IPS-15b (cell line): ENCODE measurements around the gene DOCK2.

Source experiments
- H3K27me3 ChIP-seq: one replicate; pipeline ENCODE4 v1.6.1; 2013; ENCODE audit warnings: low read length; ENCODE audit not compliant: control insufficient read depth, insufficient read depth
- H3K36me3 ChIP-seq: one replicate; pipeline ENCODE4 v1.6.1; 2013; ENCODE audit warnings: low read length; ENCODE audit not compliant: control insufficient read depth, insufficient read depth
- H3K4me1 ChIP-seq: one replicate; pipeline ENCODE4 v1.6.1; 2013; ENCODE audit warnings: mild to moderate bottlenecking, low read length; ENCODE audit not compliant: control insufficient read depth, insufficient read depth
- H3K4me3 ChIP-seq: one replicate; pipeline ENCODE4 v1.5.1; 2013; ENCODE audit warnings: low read depth, low read length
- H3K9ac ChIP-seq: one replicate; pipeline ENCODE4 v1.6.1; 2013; ENCODE audit warnings: low read depth, mild to moderate bottlenecking, low read length
- H3K9me3 ChIP-seq: one replicate; pipeline ENCODE4 v1.6.1; 2013; ENCODE audit warnings: mild to moderate bottlenecking, low read length; ENCODE audit not compliant: control insufficient read depth, insufficient read depth

DOCK2 gene

DNA sequence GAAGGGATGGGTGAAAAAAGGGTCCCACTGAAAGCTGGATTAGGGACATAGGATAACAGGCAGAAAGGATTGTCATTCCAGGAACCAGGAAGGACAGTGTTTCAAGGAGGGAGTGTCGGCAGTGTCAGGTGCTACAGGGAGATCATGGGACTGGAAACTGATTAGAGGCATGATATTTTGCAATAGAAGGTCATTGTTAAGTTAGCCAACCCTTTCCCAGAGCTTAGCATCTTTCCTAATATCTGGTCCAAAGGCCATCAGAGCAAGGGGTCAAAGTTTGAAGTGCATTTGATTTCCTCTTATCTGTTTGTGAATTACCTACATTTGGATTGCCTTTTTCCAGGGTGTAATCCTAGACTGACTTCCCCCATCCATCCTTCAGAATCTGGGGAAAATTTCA is 91.3 kb downstream of the DOCK2 start:
- Histone ChIP-seq H3K9ac (no peak overlapping the region), H3K4me3 (no peak overlapping the region), H3K36me3 (no peaks in the 10 kb centered on the region), H3K27me3 (no peaks in the 10 kb centered on the region), H3K4me1 (peaks cover 2% of the 10 kb centered on the region), H3K9me3 (no peaks in the 10 kb centered on the region)

DNA sequence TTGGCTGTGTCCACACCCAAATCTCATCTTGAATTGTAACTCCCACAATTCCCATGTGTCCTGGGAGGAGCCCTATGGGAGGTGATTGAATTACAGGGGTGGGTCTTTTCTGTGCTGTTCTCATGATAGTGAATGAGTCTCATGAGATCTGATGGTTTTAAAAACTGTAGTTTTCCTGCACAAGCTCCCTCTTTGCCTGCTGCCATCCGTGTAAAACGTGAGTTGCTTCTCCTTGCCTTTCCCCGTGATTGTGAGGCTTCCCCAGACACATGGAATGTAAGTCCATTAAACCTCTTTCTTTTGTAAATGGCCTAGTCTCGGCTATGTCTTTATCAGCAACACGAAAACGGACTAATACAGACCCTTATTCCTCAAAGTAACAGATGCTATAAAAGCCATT is 94.1 kb downstream of the DOCK2 start:
- H3K4me1 ChIP-seq, result no peaks in the 10 kb centered on the region
- H3K9ac ChIP-seq, result no peak overlapping the region
- no peaks in the 10 kb centered on the region for H3K27me3 ChIP-seq
- no peak overlapping the region for H3K4me3 ChIP-seq
- no peaks in the 10 kb centered on the region for H3K9me3 ChIP-seq
- no peaks in the 10 kb centered on the region for H3K36me3 ChIP-seq

- Histone ChIP-seq H3K4me1 (no peaks in the 10 kb centered on the region), H3K4me3 (no peak overlapping the region), H3K9ac (no peak overlapping the region), H3K9me3 (no peaks in the 10 kb centered on the region), H3K36me3 (no peaks in the 10 kb centered on the region), H3K27me3 (no peaks in the 10 kb centered on the region)
Measured at GRCh38 chr5:169732841-169733240, 95.8 kb downstream of the DOCK2 start.

DNA sequence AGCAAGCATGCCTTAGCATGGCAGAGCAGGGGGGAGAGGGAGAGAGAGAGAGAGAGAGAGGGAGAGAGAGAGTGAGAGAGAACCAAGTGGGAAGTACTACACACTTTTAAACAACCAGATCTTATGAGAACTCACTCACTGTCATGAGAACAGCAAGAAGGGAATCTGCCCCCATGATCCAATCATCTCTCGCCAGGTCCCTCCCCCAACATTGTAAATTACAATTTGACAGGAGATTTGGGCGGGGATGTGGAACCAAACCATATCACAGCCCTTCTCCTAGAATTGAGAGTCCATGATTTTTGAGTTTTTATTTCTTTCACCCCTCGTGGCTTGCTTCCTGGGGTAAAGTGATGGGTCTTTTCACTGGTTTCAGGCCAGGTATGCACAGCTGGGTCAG is 98.8 kb downstream of the DOCK2 start:
- H3K9me3 ChIP-seq, result no peaks in the 10 kb centered on the region
- no peaks in the 10 kb centered on the region for H3K36me3 ChIP-seq
- no peaks in the 10 kb centered on the region for H3K27me3 ChIP-seq
- no peak overlapping the region for H3K4me3 ChIP-seq
- H3K9ac ChIP-seq, result no peak overlapping the region
- no peaks in the 10 kb centered on the region for H3K4me1 ChIP-seq

GRCh38 chr5:169736653-169737052 is 99.6 kb downstream of the DOCK2 start:
- H3K36me3 ChIP-seq, result no peaks in the 10 kb centered on the region
- no peak overlapping the region for H3K9ac ChIP-seq
- no peak overlapping the region for H3K4me3 ChIP-seq

GRCh38 chr5:169740435-169740834 is 103.4 kb downstream of the DOCK2 start:
- H3K4me3 ChIP-seq, result no peak overlapping the region
- H3K9me3 ChIP-seq, result no peaks in the 10 kb centered on the region
- no peaks in the 10 kb centered on the region for H3K36me3 ChIP-seq
- H3K9ac ChIP-seq, result no peak overlapping the region
- no peaks in the 10 kb centered on the region for H3K4me1 ChIP-seq
- no peaks in the 10 kb centered on the region for H3K27me3 ChIP-seq

More at GRCh38 chr5:169736653-169737052, 99.6 kb downstream of the DOCK2 start:
- Histone ChIP-seq H3K9me3 (no peaks in the 10 kb centered on the region), H3K27me3 (no peaks in the 10 kb centered on the region), H3K4me1 (no peaks in the 10 kb centered on the region)

DNA sequence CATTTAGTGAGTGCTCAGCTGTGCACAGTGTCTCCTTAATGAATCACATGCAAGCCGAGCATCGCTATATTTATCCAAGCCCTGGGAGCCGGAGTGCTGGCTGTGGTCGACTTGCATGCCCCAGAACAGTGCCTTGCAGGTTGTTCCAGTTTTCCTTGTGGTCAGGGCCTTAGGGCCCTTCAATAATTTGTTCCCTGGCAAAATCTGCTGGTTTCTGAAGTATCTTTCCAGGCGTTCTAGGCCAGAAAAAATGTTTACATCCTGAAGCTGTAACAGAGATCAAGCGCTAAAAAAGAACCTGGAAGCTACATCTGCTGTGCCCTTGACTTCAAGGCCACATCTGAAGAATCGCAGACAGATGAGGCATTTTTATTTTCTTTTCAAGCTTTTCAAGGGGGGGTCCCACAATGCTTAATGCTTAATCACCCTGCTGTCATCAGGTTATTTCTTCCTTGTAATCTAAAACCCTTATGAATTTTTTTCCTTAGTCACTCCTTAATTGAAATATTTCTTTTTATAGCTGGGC is 105.8 kb downstream of the DOCK2 start:
- no peaks in the 10 kb centered on the region for H3K4me1 ChIP-seq
- H3K36me3 ChIP-seq, result no peaks in the 10 kb centered on the region

DNA sequence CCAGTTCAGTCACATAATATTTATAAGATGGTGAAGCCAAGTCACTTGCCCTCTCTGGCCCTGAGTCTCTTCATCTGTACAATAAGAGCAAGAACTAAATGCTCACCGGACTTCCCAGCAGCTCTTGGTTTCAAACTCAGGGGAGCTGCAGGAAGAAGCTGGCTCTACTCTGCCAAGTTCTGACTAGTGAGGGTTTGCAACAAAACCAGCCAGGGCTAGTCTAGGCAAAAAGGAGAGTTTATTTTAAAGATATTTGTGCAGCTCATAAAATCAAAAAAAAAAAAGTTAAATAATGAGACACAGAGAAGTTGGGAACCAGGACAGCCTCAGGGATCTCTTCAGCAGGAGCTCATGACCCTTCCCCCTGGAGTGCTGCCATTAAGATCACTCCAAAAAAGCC is 107.3 kb downstream of the DOCK2 start:
- no peak overlapping the region for H3K9ac ChIP-seq
- no peaks in the 10 kb centered on the region for H3K36me3 ChIP-seq
- H3K4me1 ChIP-seq, result no peaks in the 10 kb centered on the region
- H3K9me3 ChIP-seq, result no peaks in the 10 kb centered on the region
- H3K4me3 ChIP-seq, result no peak overlapping the region
- no peaks in the 10 kb centered on the region for H3K27me3 ChIP-seq

More for the DNA sequence above, 105.8 kb downstream of the DOCK2 start:
- Histone ChIP-seq H3K9ac (no peak overlapping the region), H3K27me3 (no peaks in the 10 kb centered on the region), H3K9me3 (no peaks in the 10 kb centered on the region), H3K4me3 (no peak overlapping the region)

DNA sequence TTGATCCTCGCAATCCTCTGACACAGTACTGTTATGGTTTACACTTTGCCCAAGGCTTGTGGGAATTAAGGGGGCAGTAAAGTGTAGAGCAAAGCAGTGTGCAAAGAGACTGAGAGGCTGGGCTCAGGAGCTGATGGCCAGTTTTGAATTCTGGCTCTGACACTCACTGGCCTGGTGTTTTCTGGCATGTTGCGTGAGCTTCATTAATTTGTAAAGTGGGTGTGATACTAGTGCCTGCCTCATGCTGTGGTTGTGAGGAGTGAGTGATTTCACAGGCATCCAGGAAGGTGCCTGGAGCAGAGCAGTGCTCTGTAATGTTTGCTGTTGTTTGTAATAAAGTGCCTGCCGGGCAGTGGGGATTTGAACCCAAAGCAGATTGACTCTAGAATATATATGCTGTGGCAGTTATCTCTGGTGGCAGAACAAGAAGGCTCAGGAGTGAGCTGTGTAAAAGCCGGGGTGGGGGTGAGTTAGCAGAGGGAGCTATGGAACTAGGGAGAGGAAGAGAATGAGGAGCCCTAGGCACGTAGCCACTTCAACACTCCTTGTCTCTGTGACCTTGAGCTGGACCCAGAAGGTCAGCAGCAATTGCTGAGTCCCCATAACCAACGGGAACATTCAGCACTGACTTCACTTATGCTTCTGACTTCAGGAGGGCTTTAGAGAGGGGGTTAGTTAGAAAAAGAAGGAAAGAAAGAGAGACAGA is 108.5 kb downstream of the DOCK2 start:
- no peaks in the 10 kb centered on the region for H3K36me3 ChIP-seq
- H3K4me3 ChIP-seq, result no peak overlapping the region
- no peaks in the 10 kb centered on the region for H3K4me1 ChIP-seq
- no peaks in the 10 kb centered on the region for H3K9me3 ChIP-seq
- no peaks in the 10 kb centered on the region for H3K27me3 ChIP-seq
- H3K9ac ChIP-seq, result no peak overlapping the region

DNA sequence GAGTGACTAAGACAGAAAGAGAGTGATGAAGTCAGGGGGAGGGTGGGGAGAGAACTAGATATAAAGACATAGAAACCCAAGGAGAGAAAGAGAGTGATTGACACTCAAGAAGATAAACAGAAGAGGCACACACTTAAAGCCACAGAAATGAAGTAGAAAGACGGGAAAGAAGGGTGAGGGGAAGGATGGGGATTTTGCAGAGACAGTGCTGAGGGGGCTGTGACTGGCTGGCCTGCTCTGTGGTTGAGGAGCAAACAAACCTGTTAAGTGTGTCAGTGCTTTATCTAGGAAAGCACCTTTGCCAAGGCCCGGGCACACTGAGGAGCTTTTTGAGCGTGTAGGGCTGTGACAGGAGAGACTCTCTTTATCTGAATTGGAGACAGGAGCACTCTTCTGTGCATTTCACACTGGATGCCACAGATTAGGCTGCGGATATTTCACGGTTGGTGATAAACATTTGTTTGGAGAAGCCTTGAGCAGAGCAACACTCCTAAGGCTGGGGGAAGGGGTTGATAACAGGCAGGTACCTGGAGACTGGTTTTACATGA is 109.1 kb downstream of the DOCK2 start:
- no peaks in the 10 kb centered on the region for H3K36me3 ChIP-seq
- no peaks in the 10 kb centered on the region for H3K4me1 ChIP-seq
- H3K27me3 ChIP-seq, result no peaks in the 10 kb centered on the region
- no peak overlapping the region for H3K4me3 ChIP-seq
- H3K9ac ChIP-seq, result no peak overlapping the region
- H3K9me3 ChIP-seq, result no peaks in the 10 kb centered on the region

DNA sequence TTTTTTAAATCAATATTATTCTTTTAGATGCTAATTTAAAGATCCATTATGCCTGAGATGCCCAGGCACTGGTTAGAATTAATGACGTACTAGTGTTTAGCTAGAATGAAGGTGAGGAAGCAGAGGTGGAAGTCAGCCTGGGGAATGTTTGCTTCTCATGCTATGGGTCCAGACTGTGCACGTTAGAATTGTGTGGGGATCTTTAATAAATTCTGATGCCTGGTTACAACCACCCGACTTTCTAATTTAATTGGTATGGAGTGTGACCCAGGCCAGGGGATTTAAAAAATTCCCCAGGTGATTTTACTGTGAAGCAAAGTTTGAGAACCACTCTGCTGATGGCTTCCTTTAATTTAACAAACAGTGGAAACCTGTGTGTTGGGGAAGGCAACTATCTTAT is 111.1 kb downstream of the DOCK2 start:
- H3K4me1 ChIP-seq, result no peaks in the 10 kb centered on the region
- H3K9ac ChIP-seq, result no peak overlapping the region
- no peak overlapping the region for H3K4me3 ChIP-seq
- no peaks in the 10 kb centered on the region for H3K36me3 ChIP-seq
- H3K9me3 ChIP-seq, result no peaks in the 10 kb centered on the region
- H3K27me3 ChIP-seq, result no peaks in the 10 kb centered on the region

DNA sequence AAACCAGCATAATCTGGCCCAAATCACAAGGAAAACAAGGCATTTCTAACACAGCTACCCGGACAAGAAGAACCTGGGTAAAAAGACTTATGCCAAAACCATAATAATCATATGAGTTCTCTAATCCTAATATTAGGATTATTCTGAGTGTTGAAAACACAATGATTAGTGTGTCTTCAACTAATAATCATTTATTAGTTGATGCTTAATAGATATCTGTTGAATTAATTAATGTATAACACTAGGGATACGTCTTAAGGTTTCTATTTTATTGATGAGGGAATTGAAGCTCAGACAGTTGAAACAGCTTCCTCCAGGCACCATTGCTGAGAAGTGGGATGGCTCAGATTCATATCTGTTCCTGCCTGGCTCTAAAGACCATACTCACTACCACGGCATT is 112.2 kb downstream of the DOCK2 start:
- Histone ChIP-seq H3K4me3 (no peak overlapping the region), H3K36me3 (no peaks in the 10 kb centered on the region), H3K27me3 (no peaks in the 10 kb centered on the region), H3K9ac (no peak overlapping the region), H3K4me1 (peaks cover 5% of the 10 kb centered on the region), H3K9me3 (no peaks in the 10 kb centered on the region)
